ENCODE data around the gene ENTPD1.

DNA sequence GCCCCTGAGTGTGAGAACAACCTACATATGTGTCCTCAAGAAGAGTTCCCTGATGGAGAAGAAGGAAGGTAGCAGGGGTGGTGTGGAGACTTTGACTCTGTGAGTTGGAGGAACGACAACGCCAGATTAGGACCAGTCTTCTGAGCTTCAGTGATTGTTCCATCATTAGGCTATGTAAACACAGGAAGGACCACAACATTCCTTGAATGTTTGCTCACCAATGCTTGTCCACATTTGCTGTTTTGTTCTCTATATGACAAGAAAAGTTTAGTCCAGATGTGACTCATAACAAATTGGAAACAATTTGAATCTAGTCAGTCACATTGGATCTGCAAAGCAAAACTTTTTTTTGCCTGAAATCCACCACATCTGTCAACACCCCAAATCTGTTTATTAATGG is 62.7 kb downstream of the ENTPD1 start:
- TF ChIP-seq SUZ12 (IDR thresholded peaks at IDR 0.05; ENCODE audit: unreplicated experiment) (no peak), NR2C2 (IDR thresholded peaks at IDR 0.05; ENCODE audit: borderline replicate concordance, control insufficient read depth, insufficient read length, low read depth) (no peak), EZH2 (IDR thresholded peaks at IDR 0.05; ENCODE audit: borderline replicate concordance, control insufficient read depth, low read depth, low read length) (no peak), POLR2A (IDR thresholded peaks at IDR 0.05; ENCODE audit: low read depth, low read length) (0 out of 2 replicates have a peak, but pooled peaks have one; percentile 16), HDAC6 (IDR thresholded peaks at IDR 0.05; ENCODE audit: unreplicated experiment) (no peak), RAD51 (IDR thresholded peaks at IDR 0.05) (no peak)
- TF ChIP-seq, protein P1, sequence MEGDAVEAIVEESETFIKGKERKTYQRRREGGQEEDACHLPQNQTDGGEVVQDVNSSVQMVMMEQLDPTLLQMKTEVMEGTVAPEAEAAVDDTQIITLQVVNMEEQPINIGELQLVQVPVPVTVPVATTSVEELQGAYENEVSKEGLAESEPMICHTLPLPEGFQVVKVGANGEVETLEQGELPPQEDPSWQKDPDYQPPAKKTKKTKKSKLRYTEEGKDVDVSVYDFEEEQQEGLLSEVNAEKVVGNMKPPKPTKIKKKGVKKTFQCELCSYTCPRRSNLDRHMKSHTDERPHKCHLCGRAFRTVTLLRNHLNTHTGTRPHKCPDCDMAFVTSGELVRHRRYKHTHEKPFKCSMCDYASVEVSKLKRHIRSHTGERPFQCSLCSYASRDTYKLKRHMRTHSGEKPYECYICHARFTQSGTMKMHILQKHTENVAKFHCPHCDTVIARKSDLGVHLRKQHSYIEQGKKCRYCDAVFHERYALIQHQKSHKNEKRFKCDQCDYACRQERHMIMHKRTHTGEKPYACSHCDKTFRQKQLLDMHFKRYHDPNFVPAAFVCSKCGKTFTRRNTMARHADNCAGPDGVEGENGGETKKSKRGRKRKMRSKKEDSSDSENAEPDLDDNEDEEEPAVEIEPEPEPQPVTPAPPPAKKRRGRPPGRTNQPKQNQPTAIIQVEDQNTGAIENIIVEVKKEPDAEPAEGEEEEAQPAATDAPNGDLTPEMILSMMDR (IDR thresholded peaks at IDR 0.05 in 2 of 3, conservative IDR thresholded peaks at IDR 0.05 in 1 of 3; ENCODE audit: control insufficient read depth in 2 of 3, extremely low read depth in 1 of 3, insufficient read depth in 1 of 3, low read depth in 3 of 3, low read length in 3 of 3), result no peak
- TF ChIP-seq, protein P2, sequence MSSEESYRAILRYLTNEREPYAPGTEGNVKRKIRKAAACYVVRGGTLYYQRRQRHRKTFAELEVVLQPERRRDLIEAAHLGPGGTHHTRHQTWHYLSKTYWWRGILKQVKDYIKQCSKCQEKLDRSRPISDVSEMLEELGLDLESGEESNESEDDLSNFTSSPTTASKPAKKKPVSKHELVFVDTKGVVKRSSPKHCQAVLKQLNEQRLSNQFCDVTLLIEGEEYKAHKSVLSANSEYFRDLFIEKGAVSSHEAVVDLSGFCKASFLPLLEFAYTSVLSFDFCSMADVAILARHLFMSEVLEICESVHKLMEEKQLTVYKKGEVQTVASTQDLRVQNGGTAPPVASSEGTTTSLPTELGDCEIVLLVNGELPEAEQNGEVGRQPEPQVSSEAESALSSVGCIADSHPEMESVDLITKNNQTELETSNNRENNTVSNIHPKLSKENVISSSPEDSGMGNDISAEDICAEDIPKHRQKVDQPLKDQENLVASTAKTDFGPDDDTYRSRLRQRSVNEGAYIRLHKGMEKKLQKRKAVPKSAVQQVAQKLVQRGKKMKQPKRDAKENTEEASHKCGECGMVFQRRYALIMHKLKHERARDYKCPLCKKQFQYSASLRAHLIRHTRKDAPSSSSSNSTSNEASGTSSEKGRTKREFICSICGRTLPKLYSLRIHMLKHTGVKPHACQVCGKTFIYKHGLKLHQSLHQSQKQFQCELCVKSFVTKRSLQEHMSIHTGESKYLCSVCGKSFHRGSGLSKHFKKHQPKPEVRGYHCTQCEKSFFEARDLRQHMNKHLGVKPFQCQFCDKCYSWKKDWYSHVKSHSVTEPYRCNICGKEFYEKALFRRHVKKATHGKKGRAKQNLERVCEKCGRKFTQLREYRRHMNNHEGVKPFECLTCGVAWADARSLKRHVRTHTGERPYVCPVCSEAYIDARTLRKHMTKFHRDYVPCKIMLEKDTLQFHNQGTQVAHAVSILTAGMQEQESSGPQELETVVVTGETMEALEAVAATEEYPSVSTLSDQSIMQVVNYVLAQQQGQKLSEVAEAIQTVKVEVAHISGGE (CRISPR knock-in tag; IDR thresholded peaks at IDR 0.05), result no peak
